ENCODE measurements around the gene C10orf71.

The C10orf71 gene

GRCh38 chr10:49365675-49366415, 66.9 kb downstream of the C10orf71 start:
- Histone ChIP-seq H3K4me1 (ENCODE audit: control insufficient read depth, insufficient read depth, low read length) (no peaks in the 10 kb centered on the region), H3K9me3 (replicated peaks; ENCODE audit: low read length) (no peaks in the 10 kb centered on the region), H3K27me3 (ENCODE audit: control insufficient read depth, insufficient read depth, low read length) (peaks cover 56% of the 10 kb centered on the region), H3K36me3 (ENCODE audit: insufficient read depth, low read length) (no peaks in the 10 kb centered on the region), H3K9ac (ENCODE audit: low read depth, low read length) (no peak overlapping the region), H3K4me3 (ENCODE audit: low read length) (no peak overlapping the region), H3K4me2 (ENCODE audit: low read length) (no peak overlapping the region)

GRCh38 chr10:49366460-49366859, 67.5 kb downstream of the C10orf71 start:
- Histone ChIP-seq H3K9me3 (replicated peaks; ENCODE audit: low read length) (no peaks in the 10 kb centered on the region), H3K27me3 (ENCODE audit: control insufficient read depth, insufficient read depth, low read length) (peaks cover 55% of the 10 kb centered on the region), H3K4me1 (ENCODE audit: control insufficient read depth, insufficient read depth, low read length) (no peaks in the 10 kb centered on the region), H3K9ac (ENCODE audit: low read depth, low read length) (no peak overlapping the region), H3K4me3 (ENCODE audit: low read length) (no peak overlapping the region), H3K36me3 (ENCODE audit: insufficient read depth, low read length) (no peaks in the 10 kb centered on the region), H3K4me2 (ENCODE audit: low read length) (no peak overlapping the region)

GRCh38 chr10:49367600-49367999, 68.6 kb downstream of the C10orf71 start:
- no peak overlapping the region for H3K4me3 ChIP-seq (ENCODE audit: low read length)
- H3K9ac ChIP-seq (ENCODE audit: low read depth, low read length) = no peak overlapping the region
- no peak overlapping the region for H3K4me2 ChIP-seq (ENCODE audit: low read length)
- H3K9me3 ChIP-seq (replicated peaks; ENCODE audit: low read length) = no peaks in the 10 kb centered on the region
- no peaks in the 10 kb centered on the region for H3K36me3 ChIP-seq (ENCODE audit: insufficient read depth, low read length)
- no peaks in the 10 kb centered on the region for H3K4me1 ChIP-seq (ENCODE audit: control insufficient read depth, insufficient read depth, low read length)
- peaks cover 51% of the 10 kb centered on the region for H3K27me3 ChIP-seq (ENCODE audit: control insufficient read depth, insufficient read depth, low read length)

GRCh38 chr10:49368256-49368655, 69.3 kb downstream of the C10orf71 start:
- Histone ChIP-seq H3K9me3 (replicated peaks; ENCODE audit: low read length) (no peaks in the 10 kb centered on the region), H3K4me3 (ENCODE audit: low read length) (no peak overlapping the region), H3K36me3 (ENCODE audit: insufficient read depth, low read length) (no peaks in the 10 kb centered on the region), H3K4me2 (ENCODE audit: low read length) (no peak overlapping the region), H3K9ac (ENCODE audit: low read depth, low read length) (no peak overlapping the region), H3K27me3 (ENCODE audit: control insufficient read depth, insufficient read depth, low read length) (peaks cover 51% of the 10 kb centered on the region), H3K4me1 (ENCODE audit: control insufficient read depth, insufficient read depth, low read length) (no peaks in the 10 kb centered on the region)

GRCh38 chr10:49369216-49370162, 70.5 kb downstream of the C10orf71 start:
- no peaks in the 10 kb centered on the region for H3K36me3 ChIP-seq (ENCODE audit: insufficient read depth, low read length)
- H3K27me3 ChIP-seq (ENCODE audit: control insufficient read depth, insufficient read depth, low read length) = peaks cover 39% of the 10 kb centered on the region
- H3K4me1 ChIP-seq (ENCODE audit: control insufficient read depth, insufficient read depth, low read length) = no peaks in the 10 kb centered on the region
- no peak overlapping the region for H3K9ac ChIP-seq (ENCODE audit: low read depth, low read length)
- no peak overlapping the region for H3K4me2 ChIP-seq (ENCODE audit: low read length)
- H3K4me3 ChIP-seq (ENCODE audit: low read length) = no peak overlapping the region
- H3K9me3 ChIP-seq (replicated peaks; ENCODE audit: low read length) = no peaks in the 10 kb centered on the region

- Histone ChIP-seq H3K27me3 (ENCODE audit: control insufficient read depth, insufficient read depth, low read length) (peaks cover 41% of the 10 kb centered on the region), H3K36me3 (ENCODE audit: insufficient read depth, low read length) (no peaks in the 10 kb centered on the region), H3K9me3 (replicated peaks; ENCODE audit: low read length) (no peaks in the 10 kb centered on the region), H3K4me3 (ENCODE audit: low read length) (no peak overlapping the region), H3K4me2 (ENCODE audit: low read length) (no peak overlapping the region), H3K4me1 (ENCODE audit: control insufficient read depth, insufficient read depth, low read length) (no peaks in the 10 kb centered on the region), H3K9ac (ENCODE audit: low read depth, low read length) (no peak overlapping the region)
Measured at GRCh38 chr10:49370326-49371100, 71.5 kb downstream of the C10orf71 start.

GRCh38 chr10:49371967-49372366, 73.0 kb downstream of the C10orf71 start:
- H3K27me3 ChIP-seq (ENCODE audit: control insufficient read depth, insufficient read depth, low read length) = peaks cover 46% of the 10 kb centered on the region
- H3K4me1 ChIP-seq (ENCODE audit: control insufficient read depth, insufficient read depth, low read length) = no peaks in the 10 kb centered on the region
- H3K4me3 ChIP-seq (ENCODE audit: low read length) = no peak overlapping the region
- H3K36me3 ChIP-seq (ENCODE audit: insufficient read depth, low read length) = no peaks in the 10 kb centered on the region
- no peak overlapping the region for H3K4me2 ChIP-seq (ENCODE audit: low read length)
- no peaks in the 10 kb centered on the region for H3K9me3 ChIP-seq (replicated peaks; ENCODE audit: low read length)
- no peak overlapping the region for H3K9ac ChIP-seq (ENCODE audit: low read depth, low read length)

GRCh38 chr10:49373361-49373760, 74.4 kb downstream of the C10orf71 start:
- H3K27me3 ChIP-seq (ENCODE audit: control insufficient read depth, insufficient read depth, low read length) = peaks cover 45% of the 10 kb centered on the region
- H3K9ac ChIP-seq (ENCODE audit: low read depth, low read length) = no peak overlapping the region
- H3K9me3 ChIP-seq (replicated peaks; ENCODE audit: low read length) = no peaks in the 10 kb centered on the region
- no peaks in the 10 kb centered on the region for H3K4me1 ChIP-seq (ENCODE audit: control insufficient read depth, insufficient read depth, low read length)
- no peak overlapping the region for H3K4me2 ChIP-seq (ENCODE audit: low read length)
- no peak overlapping the region for H3K4me3 ChIP-seq (ENCODE audit: low read length)
- H3K36me3 ChIP-seq (ENCODE audit: insufficient read depth, low read length) = no peaks in the 10 kb centered on the region

- H3K27me3 ChIP-seq (ENCODE audit: control insufficient read depth, insufficient read depth, low read length) = peaks cover 44% of the 10 kb centered on the region
Measured at GRCh38 chr10:49374740-49375139, 75.8 kb downstream of the C10orf71 start.

GRCh38 chr10:49375611-49376010, 76.6 kb downstream of the C10orf71 start:
- Histone ChIP-seq H3K9ac (ENCODE audit: low read depth, low read length) (no peak overlapping the region), H3K4me2 (ENCODE audit: low read length) (no peak overlapping the region), H3K4me1 (ENCODE audit: control insufficient read depth, insufficient read depth, low read length) (no peaks in the 10 kb centered on the region), H3K4me3 (ENCODE audit: low read length) (no peak overlapping the region), H3K27me3 (ENCODE audit: control insufficient read depth, insufficient read depth, low read length) (peaks cover 48% of the 10 kb centered on the region), H3K9me3 (replicated peaks; ENCODE audit: low read length) (no peaks in the 10 kb centered on the region), H3K36me3 (ENCODE audit: insufficient read depth, low read length) (no peaks in the 10 kb centered on the region)

More at GRCh38 chr10:49374740-49375139, 75.8 kb downstream of the C10orf71 start:
- no peaks in the 10 kb centered on the region for H3K4me1 ChIP-seq (ENCODE audit: control insufficient read depth, insufficient read depth, low read length)
- H3K4me2 ChIP-seq (ENCODE audit: low read length) = no peak overlapping the region
- no peaks in the 10 kb centered on the region for H3K36me3 ChIP-seq (ENCODE audit: insufficient read depth, low read length)
- H3K9me3 ChIP-seq (replicated peaks; ENCODE audit: low read length) = no peaks in the 10 kb centered on the region
- H3K9ac ChIP-seq (ENCODE audit: low read depth, low read length) = no peak overlapping the region
- no peak overlapping the region for H3K4me3 ChIP-seq (ENCODE audit: low read length)
